ENCODE measurements around the gene CDC37L1.

The CDC37L1 gene

GRCh38 chr9:4714266-4715016 lies 35.1 kb downstream of the CDC37L1 start:
- no peak for DNase-seq (ENCODE audit: low spot score)

- DNase-seq (ENCODE audit: low spot score): no peak
These were observed 36.8 kb downstream of the CDC37L1 start for GRCh38 chr9:4716163-4716562.

- DNase-seq (ENCODE audit: low spot score): no peak
These were observed 38.4 kb downstream of the CDC37L1 start for GRCh38 chr9:4717815-4718214.

GRCh38 chr9:4718911-4719310 lies 39.5 kb downstream of the CDC37L1 start:
- DNase-seq (ENCODE audit: low spot score): no peak

GRCh38 chr9:4721736-4722135 lies 42.4 kb downstream of the CDC37L1 start:
- no peak for DNase-seq (ENCODE audit: low spot score)

GRCh38 chr9:4725706-4726442 lies 46.5 kb downstream of the CDC37L1 start:
- DNase-seq (ENCODE audit: low spot score): no peak

GRCh38 chr9:4727593-4727992 lies 48.2 kb downstream of the CDC37L1 start:
- no peak for DNase-seq (ENCODE audit: low spot score)

GRCh38 chr9:4732890-4733289 lies 53.5 kb downstream of the CDC37L1 start:
- DNase-seq (ENCODE audit: low spot score): no peak

GRCh38 chr9:4734150-4734549 lies 54.8 kb downstream of the CDC37L1 start:
- DNase-seq (ENCODE audit: low spot score): no peak

- DNase-seq (ENCODE audit: low spot score): no peak
These were observed 59.7 kb downstream of the CDC37L1 start for GRCh38 chr9:4738866-4739586.

GRCh38 chr9:4739587-4740387 lies 60.4 kb downstream of the CDC37L1 start:
- DNase-seq (ENCODE audit: low spot score): peak; percentile 25

- DNase-seq (ENCODE audit: low spot score): peak; percentile 29
These were observed 60.9 kb downstream of the CDC37L1 start for GRCh38 chr9:4740388-4740637.

GRCh38 chr9:4740638-4741364 lies 61.4 kb downstream of the CDC37L1 start, which contains the start of gene AK3:
Gene AK3, minus strand, starts transcription at chr9:4741202. Its CDS starts 115 bp downstream, at chr9:4741087.
- peak; percentile 85 for DNase-seq (ENCODE audit: low spot score)

GRCh38 chr9:4741365-4742089 lies 62.2 kb downstream of the CDC37L1 start:
- peak; percentile 17 for DNase-seq (ENCODE audit: low spot score)

- DNase-seq (ENCODE audit: low spot score): no peak
These were observed 62.9 kb downstream of the CDC37L1 start for GRCh38 chr9:4742246-4742645.

- DNase-seq (ENCODE audit: low spot score): no peak
These were observed 63.9 kb downstream of the CDC37L1 start for GRCh38 chr9:4743131-4743875.

GRCh38 chr9:4746278-4747030 lies 67.1 kb downstream of the CDC37L1 start:
- DNase-seq (ENCODE audit: low spot score): no peak

GRCh38 chr9:4748612-4749011 lies 69.2 kb downstream of the CDC37L1 start:
- DNase-seq (ENCODE audit: low spot score): no peak

GRCh38 chr9:4750023-4750673 lies 70.8 kb downstream of the CDC37L1 start:
- DNase-seq (ENCODE audit: low spot score): no peak
